Retina (tissue), 1 donor: Measurements from ENCODE around the gene TPM4.
"Not testable (repeated sequence)": the region's sequence is repeated elsewhere in the genome, so short reads cannot be mapped to it uniquely, and the experiment has no call there.

Experiments used
- DNase-seq: peaks from one replicate; pipeline ENCODE4 v3.0.0-alpha.2; 2016

TPM4 gene

GRCh38 chr19:16076154-16076957, at the start of gene TPM4:
TSS of gene TPM4 (plus strand) at chr19:16076495. CDS start at chr19:16076566, 71 bp downstream.
- peak; percentile 84 for DNase-seq

- DNase-seq: no peak
Measured at GRCh38 chr19:16026756-16027155, 49.5 kb upstream of the TPM4 start.

- no peak for DNase-seq
Measured at GRCh38 chr19:16027528-16027927, 48.8 kb upstream of the TPM4 start.

GRCh38 chr19:16030155-16030554, 46.1 kb upstream of the TPM4 start:
- DNase-seq: not testable (repeated sequence)

- no peak for DNase-seq
Measured at GRCh38 chr19:16030964-16031871, 45.1 kb upstream of the TPM4 start.

GRCh38 chr19:16031872-16032200, 44.5 kb upstream of the TPM4 start:
- no peak for DNase-seq

GRCh38 chr19:16032509-16033135, 43.7 kb upstream of the TPM4 start:
- DNase-seq: no peak

- no peak for DNase-seq
Measured at GRCh38 chr19:16033136-16033530, 43.2 kb upstream of the TPM4 start.

- DNase-seq: no peak
Measured at GRCh38 chr19:16033721-16034120, 42.6 kb upstream of the TPM4 start.

- DNase-seq: no peak
Measured at GRCh38 chr19:16034180-16034579, 42.1 kb upstream of the TPM4 start.

- no peak for DNase-seq
Measured at GRCh38 chr19:16034958-16035560, 41.2 kb upstream of the TPM4 start.

GRCh38 chr19:16035601-16036297, 40.5 kb upstream of the TPM4 start:
- DNase-seq: no peak

GRCh38 chr19:16036397-16036925, 39.8 kb upstream of the TPM4 start:
- no peak for DNase-seq

GRCh38 chr19:16036941-16037340, 39.4 kb upstream of the TPM4 start:
- DNase-seq: no peak

GRCh38 chr19:16037424-16038195, 38.7 kb upstream of the TPM4 start:
- no peak for DNase-seq

GRCh38 chr19:16038196-16038695, 38.0 kb upstream of the TPM4 start:
- no peak for DNase-seq

- DNase-seq: no peak
Measured at GRCh38 chr19:16039081-16039480, 37.2 kb upstream of the TPM4 start.

- no peak for DNase-seq
Measured at GRCh38 chr19:16039545-16039944, 36.8 kb upstream of the TPM4 start.

- DNase-seq: no peak
Measured at GRCh38 chr19:16040642-16041041, 35.7 kb upstream of the TPM4 start.

- DNase-seq: peak; percentile 90
Measured at GRCh38 chr19:16041299-16041990, 34.9 kb upstream of the TPM4 start.

- no peak for DNase-seq
Measured at GRCh38 chr19:16041991-16042386, 34.3 kb upstream of the TPM4 start.
